HEK293 (cell line): ENCODE data around the gene TRPC4.

Source experiments
- CTCF ChIA-PET: fragments of 350-600 bp; formaldehyde crosslinking; extraction: SDS; loops from one replicate; lab custom pipeline; 2021; ENCODE audit warnings: antibody characterized with exemption; lab: Yijun Ruan, JAX
- POLR2A ChIA-PET: fragments of 300-600 bp; formaldehyde crosslinking; extraction: SDS; loops from one replicate; lab custom pipeline; 2020; ENCODE audit warnings: antibody characterized with exemption, inconsistent platforms; lab: Yijun Ruan, JAX
- H3K27ac ChIP-seq: fragments of 200-500 bp; sonication (Bioruptor generic); 2 replicates; pipeline ENCODE4 v1.5.1; 2014; ENCODE audit warnings: low read depth, low read length, control low read depth, inconsistent platforms; ENCODE audit errors: extremely low read depth
- H3K36me3 ChIP-seq, 2 experiments: fragments of 200-500 bp in 1 of 2; sonication (Bioruptor generic) in 1 of 2; 1 replicate in 1 of 2; 2 replicates in 1 of 2; pipeline ENCODE4 v1.5.1; 2014 to 2017; ENCODE audit warnings: inconsistent platforms in 2 of 2, low read length in 2 of 2; ENCODE audit not compliant: control insufficient read depth in 2 of 2, insufficient read depth in 1 of 2
- H3K4me1 ChIP-seq: fragments of 200-500 bp; sonication (Bioruptor generic); 2 replicates; pipeline ENCODE4 v1.5.1; 2014; ENCODE audit warnings: mild to moderate bottlenecking, low read length, inconsistent platforms; ENCODE audit not compliant: control insufficient read depth, insufficient read depth
- H3K4me3 ChIP-seq: 2 replicates; pipeline ENCODE4 v1.5.1; 2011; ENCODE audit warnings: low read depth, mild to moderate bottlenecking, control low read depth, low read length, moderate library complexity
- H3K9me3 ChIP-seq: fragments of 200-500 bp; sonication (Bioruptor generic); 2 replicates; pipeline ENCODE4 v1.5.1; 2014; ENCODE audit warnings: low read depth, low read length, inconsistent platforms; ENCODE audit not compliant: control insufficient read depth, insufficient read depth
- ATF2 ChIP-seq: fragments of 450-650 bp; formaldehyde crosslinking; IDR thresholded peaks from 2 replicates; pipeline ENCODE4 v1.5.1; 2016; ENCODE audit warnings: missing biosample characterization, missing genetic modification characterization, low read depth
- BCL11B ChIP-seq: fragments of 450-650 bp; formaldehyde crosslinking; IDR thresholded peaks from 2 replicates; pipeline ENCODE4 v1.5.1; 2016; ENCODE audit warnings: low read depth, missing biosample characterization, missing genetic modification characterization
- ELK4 ChIP-seq: IDR thresholded peaks from 2 replicates; pipeline ENCODE4 v1.6.1; 2011; ENCODE audit warnings: mild to moderate bottlenecking, low read depth, low read length, borderline replicate concordance
- GLIS2 ChIP-seq: fragments of 450-650 bp; formaldehyde crosslinking; IDR thresholded peaks from 2 replicates; pipeline ENCODE4 v1.5.1; 2016; ENCODE audit warnings: missing biosample characterization, missing genetic modification characterization
- KLF10 ChIP-seq: fragments of 450-650 bp; IDR thresholded peaks from 2 replicates; pipeline ENCODE4 v1.5.1; 2018; ENCODE audit warnings: missing biosample characterization, mild to moderate bottlenecking, missing genetic modification characterization
- KLF16 ChIP-seq: fragments of 450-650 bp; formaldehyde crosslinking; IDR thresholded peaks from 2 replicates; pipeline ENCODE4 v1.5.1; 2017; ENCODE audit warnings: missing biosample characterization, missing genetic modification characterization
- KLF8 ChIP-seq: fragments of 450-650 bp; formaldehyde crosslinking; IDR thresholded peaks from 2 replicates; pipeline ENCODE4 v1.5.1; 2016; ENCODE audit warnings: missing biosample characterization, missing genetic modification characterization
- KLF9 ChIP-seq: fragments of 450-650 bp; formaldehyde crosslinking; IDR thresholded peaks from 2 replicates; pipeline ENCODE4 v1.5.1; 2016; ENCODE audit warnings: missing biosample characterization, missing genetic modification characterization, low read depth
- SCRT2 ChIP-seq: fragments of 450-650 bp; formaldehyde crosslinking; IDR thresholded peaks from 2 replicates; pipeline ENCODE4 v1.5.1; 2016; ENCODE audit warnings: missing biosample characterization, missing genetic modification characterization
- ZNF121 ChIP-seq: fragments of 450-650 bp; formaldehyde crosslinking; IDR thresholded peaks from 2 replicates; pipeline ENCODE4 v1.5.1; 2016; ENCODE audit warnings: missing biosample characterization, missing genetic modification characterization
- ZNF19 ChIP-seq: fragments of 450-650 bp; formaldehyde crosslinking; IDR thresholded peaks from 2 replicates; pipeline ENCODE4; 2016; ENCODE audit warnings: missing biosample characterization, missing genetic modification characterization, low read depth
- ZNF292 ChIP-seq: fragments of 450-650 bp; formaldehyde crosslinking; IDR thresholded peaks from 2 replicates; pipeline ENCODE4 v1.5.1; 2016; ENCODE audit warnings: low read depth, missing biosample characterization, missing genetic modification characterization, borderline replicate concordance
- ZNF514 ChIP-seq: fragments of 450-650 bp; formaldehyde crosslinking; IDR thresholded peaks from 2 replicates; pipeline ENCODE4 v1.5.1; 2016; ENCODE audit warnings: missing biosample characterization, missing genetic modification characterization
- ZNF548 ChIP-seq: fragments of 450-650 bp; formaldehyde crosslinking; IDR thresholded peaks from 2 replicates; pipeline ENCODE4 v1.5.1; 2016; ENCODE audit warnings: missing biosample characterization, missing genetic modification characterization
- ZNF596 ChIP-seq: fragments of 450-650 bp; IDR thresholded peaks from 2 replicates; pipeline ENCODE4 v1.5.0; 2018; ENCODE audit warnings: missing biosample characterization, mild to moderate bottlenecking, missing genetic modification characterization, moderate library complexity
- ZNF623 ChIP-seq: fragments of 450-650 bp; formaldehyde crosslinking; IDR thresholded peaks from 2 replicates; pipeline ENCODE4 v1.5.1; 2016; ENCODE audit warnings: missing biosample characterization, missing genetic modification characterization
- ZNF629 ChIP-seq: fragments of 450-650 bp; formaldehyde crosslinking; IDR thresholded peaks from 2 replicates; pipeline ENCODE4 v1.5.1; 2017; ENCODE audit warnings: missing biosample characterization, missing genetic modification characterization
- ZNF785 ChIP-seq: fragments of 450-650 bp; formaldehyde crosslinking; IDR thresholded peaks from 2 replicates; pipeline ENCODE4 v1.5.1; 2016; ENCODE audit warnings: missing biosample characterization, missing genetic modification characterization
- TF ChIP-seq, protein P1 (sequence below): fragments of 450-650 bp; formaldehyde crosslinking; IDR thresholded peaks from 2 replicates; pipeline ENCODE4 v1.5.1; 2016; ENCODE audit warnings: missing biosample characterization, missing genetic modification characterization

The TRPC4 gene

GRCh38 chr13:37884674-37885073, 15.1 kb upstream of the TRPC4 start:
- peak; percentile 69; the same call in 1 of the 2 replicates for TF ChIP-seq ATF2 (tag by site-specific recombination)
- TF ChIP-seq KLF10 (tag by site-specific recombination), result no peak
- Histone ChIP-seq H3K9me3 (no peaks in the 10 kb centered on the region), H3K4me1 (no peaks in the 10 kb centered on the region), H3K4me3 (no peak overlapping the region), H3K27ac (no peak overlapping the region), H3K36me3 (no peaks in the 10 kb centered on the region)
- ChIA-PET CTCF (no interaction called here), POLR2A (no interaction called here)

- no peaks in the 10 kb centered on the region for H3K4me1 ChIP-seq
- no peaks in the 10 kb centered on the region for H3K9me3 ChIP-seq
- H3K4me3 ChIP-seq, result no peak overlapping the region
- H3K36me3 ChIP-seq, result no peaks in the 10 kb centered on the region
- H3K27ac ChIP-seq, result no peak overlapping the region
- ChIA-PET POLR2A (no interaction called here), CTCF (no interaction called here)
- TF ChIP-seq BCL11B (no peak), SCRT2 (tag by site-specific recombination) (no peak), ZNF292 (tag by site-specific recombination) (no peak), ZNF785 (no peak), GLIS2 (no peak), ZNF629 (tag by site-specific recombination) (no peak), ZNF548 (tag by site-specific recombination) (no peak), KLF8 (no peak), ZNF19 (tag by site-specific recombination) (no peak), KLF16 (no peak), ZNF623 (tag by site-specific recombination) (no peak), ZNF121 (tag by site-specific recombination) (no peak), ELK4 (no peak), ZNF514 (no peak), KLF9 (tag by site-specific recombination) (no peak), ZNF596 (tag by site-specific recombination) (no peak)
Measured at GRCh38 chr13:37884026-37884425, 14.5 kb upstream of the TRPC4 start.

GRCh38 chr13:37878921-37879320, 9.3 kb upstream of the TRPC4 start:
- Histone ChIP-seq H3K4me1 (no peaks in the 10 kb centered on the region), H3K27ac (no peak overlapping the region), H3K9me3 (no peaks in the 10 kb centered on the region), H3K4me3 (no peak overlapping the region), H3K36me3 (no peaks in the 10 kb centered on the region)
- ChIA-PET CTCF (interaction anchor here (0.8 kb wide), 2 partner anchors 9 to 40 kb away, joined by 3 to 7 read pairs; no protein-coding TSS in a partner anchor), POLR2A (no interaction called here)
- TF ChIP-seq, protein P1, sequence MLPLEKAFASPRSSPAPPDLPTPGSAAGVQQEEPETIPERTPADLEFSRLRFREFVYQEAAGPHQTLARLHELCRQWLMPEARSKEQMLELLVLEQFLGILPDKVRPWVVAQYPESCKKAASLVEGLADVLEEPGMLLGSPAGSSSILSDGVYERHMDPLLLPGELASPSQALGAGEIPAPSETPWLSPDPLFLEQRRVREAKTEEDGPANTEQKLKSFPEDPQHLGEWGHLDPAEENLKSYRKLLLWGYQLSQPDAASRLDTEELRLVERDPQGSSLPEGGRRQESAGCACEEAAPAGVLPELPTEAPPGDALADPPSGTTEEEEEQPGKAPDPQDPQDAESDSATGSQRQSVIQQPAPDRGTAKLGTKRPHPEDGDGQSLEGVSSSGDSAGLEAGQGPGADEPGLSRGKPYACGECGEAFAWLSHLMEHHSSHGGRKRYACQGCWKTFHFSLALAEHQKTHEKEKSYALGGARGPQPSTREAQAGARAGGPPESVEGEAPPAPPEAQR (tag by site-specific recombination), result no peak
- TF ChIP-seq, all 188 proteins: peak for 0
